ENCODE measurements around the gene SUMO4. TPM values are rescaled to one million over a fixed set of nuclear protein-coding genes. Genes with fewer than 3 reads are reported as not detected.

The SUMO4 gene
- total and polyA plus RNA-seq, 10 of the 15 experiments (the other 5 are each of a cell fraction or from before 2014, with no cell fraction given): 0.07 to 5.3 (median 1.0) TPM; not detected in 1

DNA sequence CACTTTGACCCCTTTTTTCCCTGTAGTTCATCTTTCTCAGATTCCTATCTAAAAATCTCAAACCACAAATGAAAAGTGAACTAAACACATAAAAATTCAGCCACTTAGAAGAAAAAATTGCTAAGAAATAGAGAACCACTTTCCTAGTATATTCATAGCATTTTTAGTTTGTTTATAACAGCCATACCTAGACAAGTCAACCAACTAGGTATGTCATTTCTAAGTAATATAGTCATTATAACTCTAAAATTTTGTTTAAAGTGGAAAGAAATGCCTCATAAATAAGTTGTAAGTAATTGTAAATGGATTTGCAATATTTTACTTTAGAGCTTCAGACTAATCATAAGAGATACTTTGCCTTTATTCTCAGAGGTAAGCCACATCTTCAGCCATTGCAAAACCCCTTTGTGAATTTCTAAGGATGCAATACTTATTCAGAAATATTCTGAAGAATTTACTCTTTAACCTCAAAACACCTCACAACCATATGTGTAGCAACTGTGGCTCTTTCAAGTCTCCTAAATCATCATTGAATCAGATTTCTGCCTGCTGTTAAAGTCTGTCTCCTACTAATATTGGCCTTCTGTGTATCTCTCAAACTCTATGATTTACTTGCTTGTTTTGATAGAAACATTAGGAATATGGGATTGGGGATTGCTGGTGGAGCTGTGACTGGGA, 6.9 kb upstream of the SUMO4 start:
- SMC1A ChIA-PET (ENCODE audit: uncharacterized antibody, unreplicated experiment): interaction anchor here (0.6 to 3.7 kb wide), 23 partner anchors 9 to 327 kb away, joined by 3 to 22 read pairs (median 4); no protein-coding TSS in a partner anchor
- H3K4me3 ChIP-seq: no peak overlapping the region
- no peak overlapping the region for H2AFZ ChIP-seq (ENCODE audit: control insufficient read depth, low read depth, low read length)
- in situ Hi-C loops (cut with MboI): no loop called here
- RAD21 ChIA-PET (ENCODE audit: unreplicated experiment): interaction anchor here (1.0 to 2.0 kb wide), 18 partner anchors 9 to 311 kb away, joined by 3 to 9 read pairs (median 4); partner anchors contain the start of gene TAB2
- no peak overlapping the region for H3K9ac ChIP-seq (ENCODE audit: control insufficient read depth, insufficient read depth, low read length)
- peaks cover 0 to 23% of the 10 kb centered on the region in 2 experiments; a peak in 3 of 4 replicates for H3K36me3 ChIP-seq (ENCODE audit: control insufficient read depth in 2 of 2, insufficient read depth in 2 of 2, low read length in 1 of 2)
- no peaks in the 10 kb centered on the region for H3K4me1 ChIP-seq (ENCODE audit: control insufficient read depth, insufficient read depth, low read length)
- H3K27me3 ChIP-seq (replicated peaks in 1 of 2; ENCODE audit: control insufficient read depth in 2 of 2, insufficient read depth in 2 of 2, low read length in 1 of 2): no peaks in the 10 kb centered on the region
- H3K27ac ChIP-seq (ENCODE audit: control insufficient read depth, insufficient read depth): no peak overlapping the region
- ATAC-seq: peak; percentile 27
- intact Hi-C loops (cut with micrococcal nuclease; ENCODE audit: unreplicated experiment): loop anchor here (5.0 kb wide), 1 partner anchor 71 kb away; no protein-coding TSS in a partner anchor
- BruUV-seq (replicated peaks): no TSS peak
- H3K9me3 ChIP-seq (replicated peaks; ENCODE audit: control insufficient read depth, insufficient read depth, low read length): peaks cover 2% of the 10 kb centered on the region; the same call in 2 of the 3 replicates
- H3K4me2 ChIP-seq (ENCODE audit: control insufficient read depth, insufficient read depth): no peak overlapping the region
- CTCF ChIA-PET: interaction anchor here (0.7 to 1.1 kb wide), 3 partner anchors 28 to 843 kb away, joined by 3 to 4 read pairs (median 3); no protein-coding TSS in a partner anchor
- POLR2A ChIA-PET: interaction anchor here (1.0 kb wide), 1 partner anchor 90 kb away, joined by 4 read pairs; no protein-coding TSS in a partner anchor
- no peaks in the 10 kb centered on the region for H4K20me1 ChIP-seq (ENCODE audit: control insufficient read depth, insufficient read depth)
- TF ChIP-seq MYB (IDR thresholded peaks at IDR 0.05; ENCODE audit: borderline replicate concordance, low read depth, low read length) (no peak), JUND (IDR thresholded peaks at IDR 0.05; ENCODE audit: low read depth, low read length) (no peak), HDAC2 (IDR thresholded peaks at IDR 0.05) (no peak), ETV6 (conservative IDR thresholded peaks at IDR 0.05 in 1 of 2, IDR thresholded peaks at IDR 0.05 in 1 of 2; ENCODE audit: borderline replicate concordance in 1 of 2, low read depth in 1 of 2) (no peak), MTA3 (IDR thresholded peaks at IDR 0.05; ENCODE audit: borderline replicate concordance, low read length) (no peak)
- FAIRE-seq: no peak
- H3K79me2 ChIP-seq (ENCODE audit: control insufficient read depth, insufficient read depth, low read length): peaks cover 14% of the 10 kb centered on the region
- DNase-seq (ENCODE audit: low read depth, low spot score): no peak

DNA sequence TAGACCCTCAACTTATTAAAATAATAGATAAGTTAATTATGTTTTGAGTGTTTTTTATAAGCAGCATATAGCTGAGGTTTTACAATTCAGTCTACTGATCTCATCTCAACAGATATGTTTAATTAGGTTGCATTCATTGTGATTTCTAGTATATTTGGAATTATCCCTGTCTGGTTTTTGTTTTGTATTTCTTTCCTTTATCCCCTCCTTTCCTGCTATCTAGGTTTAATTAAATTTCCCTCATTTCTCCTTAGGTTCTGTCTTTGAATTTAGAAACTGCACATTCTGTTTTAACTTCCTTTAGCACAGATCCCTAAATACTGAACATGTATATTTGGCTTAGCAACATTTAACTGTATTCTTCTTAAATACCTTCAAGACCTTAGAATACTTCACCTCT, 4.9 kb upstream of the SUMO4 start:
- H2AFZ ChIP-seq (ENCODE audit: control insufficient read depth, low read depth, low read length): no peak overlapping the region
- no peaks in the 10 kb centered on the region for H3K4me1 ChIP-seq (ENCODE audit: control insufficient read depth, insufficient read depth, low read length)
- POLR2A ChIA-PET: no interaction called here
- no peaks in the 10 kb centered on the region for H3K27me3 ChIP-seq (replicated peaks in 1 of 2; ENCODE audit: control insufficient read depth in 2 of 2, insufficient read depth in 2 of 2, low read length in 1 of 2)
- no TSS peak for BruUV-seq (replicated peaks)
- in situ Hi-C loops (cut with MboI): no loop called here
- no peaks in the 10 kb centered on the region; the same call in 1 of the 2 replicates for H4K20me1 ChIP-seq (ENCODE audit: control insufficient read depth, insufficient read depth)
- CTCF ChIA-PET: interaction anchor here (0.9 kb wide), 1 partner anchor 26 kb away, joined by 4 read pairs; no protein-coding TSS in a partner anchor
- DNase-seq (ENCODE audit: low read depth, low spot score): no peak
- no peak overlapping the region for H3K4me2 ChIP-seq (ENCODE audit: control insufficient read depth, insufficient read depth)
- no peak for ATAC-seq
- no peak for FAIRE-seq
- H3K79me2 ChIP-seq (ENCODE audit: control insufficient read depth, insufficient read depth, low read length): peaks cover 11% of the 10 kb centered on the region
- H3K9ac ChIP-seq (ENCODE audit: control insufficient read depth, insufficient read depth, low read length): no peak overlapping the region
- H3K4me3 ChIP-seq: no peak overlapping the region
- peaks cover 2 to 25% of the 10 kb centered on the region in 2 experiments for H3K36me3 ChIP-seq (ENCODE audit: control insufficient read depth in 2 of 2, insufficient read depth in 2 of 2, low read length in 1 of 2)
- intact Hi-C loops (cut with micrococcal nuclease; ENCODE audit: unreplicated experiment): no loop called here
- H3K27ac ChIP-seq (ENCODE audit: control insufficient read depth, insufficient read depth): no peak overlapping the region
- H3K9me3 ChIP-seq (replicated peaks; ENCODE audit: control insufficient read depth, insufficient read depth, low read length): no peaks in the 10 kb centered on the region; the same call in 1 of the 3 replicates
- RAD21 ChIA-PET (ENCODE audit: unreplicated experiment): interaction anchor here (1.6 kb wide), 1 partner anchor 25 kb away, joined by 6 read pairs; no protein-coding TSS in a partner anchor
- SMC1A ChIA-PET (ENCODE audit: uncharacterized antibody, unreplicated experiment): interaction anchor here (0.7 to 2.2 kb wide), 5 partner anchors 15 to 70 kb away, joined by 3 to 9 read pairs (median 3); no protein-coding TSS in a partner anchor
- TF ChIP-seq RCOR1 (conservative IDR thresholded peaks at IDR 0.05; ENCODE audit: low read depth, low read length) (no peak), SMAD5 (IDR thresholded peaks at IDR 0.05; ENCODE audit: low read depth) (no peak), RAD21 (IDR thresholded peaks at IDR 0.05; ENCODE audit: insufficient read depth, low read depth, low read length) (no peak), MYB (IDR thresholded peaks at IDR 0.05; ENCODE audit: borderline replicate concordance, low read depth, low read length) (no peak), RB1 (IDR thresholded peaks at IDR 0.05; ENCODE audit: borderline replicate concordance) (no peak), FOXK2 (IDR thresholded peaks at IDR 0.05) (no peak), CREB1 (IDR thresholded peaks at IDR 0.05; ENCODE audit: low read depth) (no peak)
- TF ChIP-seq, protein P1, sequence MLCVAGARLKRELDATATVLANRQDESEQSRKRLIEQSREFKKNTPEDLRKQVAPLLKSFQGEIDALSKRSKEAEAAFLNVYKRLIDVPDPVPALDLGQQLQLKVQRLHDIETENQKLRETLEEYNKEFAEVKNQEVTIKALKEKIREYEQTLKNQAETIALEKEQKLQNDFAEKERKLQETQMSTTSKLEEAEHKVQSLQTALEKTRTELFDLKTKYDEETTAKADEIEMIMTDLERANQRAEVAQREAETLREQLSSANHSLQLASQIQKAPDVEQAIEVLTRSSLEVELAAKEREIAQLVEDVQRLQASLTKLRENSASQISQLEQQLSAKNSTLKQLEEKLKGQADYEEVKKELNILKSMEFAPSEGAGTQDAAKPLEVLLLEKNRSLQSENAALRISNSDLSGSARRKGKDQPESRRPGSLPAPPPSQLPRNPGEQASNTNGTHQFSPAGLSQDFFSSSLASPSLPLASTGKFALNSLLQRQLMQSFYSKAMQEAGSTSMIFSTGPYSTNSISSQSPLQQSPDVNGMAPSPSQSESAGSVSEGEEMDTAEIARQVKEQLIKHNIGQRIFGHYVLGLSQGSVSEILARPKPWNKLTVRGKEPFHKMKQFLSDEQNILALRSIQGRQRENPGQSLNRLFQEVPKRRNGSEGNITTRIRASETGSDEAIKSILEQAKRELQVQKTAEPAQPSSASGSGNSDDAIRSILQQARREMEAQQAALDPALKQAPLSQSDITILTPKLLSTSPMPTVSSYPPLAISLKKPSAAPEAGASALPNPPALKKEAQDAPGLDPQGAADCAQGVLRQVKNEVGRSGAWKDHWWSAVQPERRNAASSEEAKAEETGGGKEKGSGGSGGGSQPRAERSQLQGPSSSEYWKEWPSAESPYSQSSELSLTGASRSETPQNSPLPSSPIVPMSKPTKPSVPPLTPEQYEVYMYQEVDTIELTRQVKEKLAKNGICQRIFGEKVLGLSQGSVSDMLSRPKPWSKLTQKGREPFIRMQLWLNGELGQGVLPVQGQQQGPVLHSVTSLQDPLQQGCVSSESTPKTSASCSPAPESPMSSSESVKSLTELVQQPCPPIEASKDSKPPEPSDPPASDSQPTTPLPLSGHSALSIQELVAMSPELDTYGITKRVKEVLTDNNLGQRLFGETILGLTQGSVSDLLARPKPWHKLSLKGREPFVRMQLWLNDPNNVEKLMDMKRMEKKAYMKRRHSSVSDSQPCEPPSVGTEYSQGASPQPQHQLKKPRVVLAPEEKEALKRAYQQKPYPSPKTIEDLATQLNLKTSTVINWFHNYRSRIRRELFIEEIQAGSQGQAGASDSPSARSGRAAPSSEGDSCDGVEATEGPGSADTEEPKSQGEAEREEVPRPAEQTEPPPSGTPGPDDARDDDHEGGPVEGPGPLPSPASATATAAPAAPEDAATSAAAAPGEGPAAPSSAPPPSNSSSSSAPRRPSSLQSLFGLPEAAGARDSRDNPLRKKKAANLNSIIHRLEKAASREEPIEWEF (IDR thresholded peaks at IDR 0.05; ENCODE audit: insufficient replicate concordance, low read depth, low read length): no peak
